ENCODE results near the gene MAT2A.
"Not testable (repeated sequence)": the region's sequence is repeated elsewhere in the genome, so short reads cannot be mapped to it uniquely, and the experiment has no call there.

The MAT2A gene

DNA sequence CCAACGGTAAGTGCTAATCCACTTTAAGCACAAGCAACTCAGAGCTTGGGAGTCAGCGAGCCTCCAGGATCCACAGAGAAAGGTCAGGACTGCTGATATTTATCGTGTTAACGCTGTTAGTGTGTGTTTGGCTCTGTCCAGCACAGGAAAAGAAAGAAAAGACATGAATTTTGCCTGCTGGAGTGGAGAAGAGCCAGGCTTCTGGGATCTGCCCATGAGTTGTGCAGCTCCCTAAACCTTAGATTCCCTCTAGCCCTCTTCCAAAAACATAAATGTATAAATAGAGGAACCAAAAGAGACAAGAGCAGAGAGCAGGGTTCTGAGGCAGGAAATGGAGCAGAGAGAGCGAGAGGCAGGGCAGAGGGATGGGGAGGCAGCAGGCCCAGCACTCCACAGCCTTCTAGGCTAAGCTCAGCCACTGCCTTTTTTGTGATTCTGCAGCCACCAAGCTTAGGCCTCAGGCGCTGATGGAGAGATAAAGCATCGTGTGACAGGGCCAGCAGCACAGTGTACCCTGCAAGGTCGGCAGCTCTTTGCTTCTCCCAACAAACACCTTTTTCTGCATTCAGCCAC lies 14.5 kb upstream of the MAT2A start:
- no peak for DNase-seq

DNA sequence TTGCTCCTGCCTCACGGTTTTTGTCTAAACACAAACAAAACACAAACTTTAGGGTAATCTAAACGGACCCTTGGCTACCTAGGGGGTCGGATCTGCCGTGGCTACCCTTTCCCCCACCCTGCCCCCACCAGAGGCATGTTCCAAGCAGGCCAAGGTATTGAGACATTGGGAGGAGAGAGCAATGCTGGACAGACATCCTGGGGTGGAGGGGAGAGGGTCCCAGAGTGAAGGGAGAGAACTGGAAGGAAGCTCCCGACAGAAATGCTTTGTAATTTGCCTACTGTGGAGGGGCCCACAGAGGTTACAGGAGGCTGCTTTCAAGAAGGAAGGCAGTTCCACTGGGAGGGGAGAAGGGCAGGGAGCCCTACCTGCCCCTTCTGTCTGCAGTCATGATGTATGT lies 13.9 kb upstream of the MAT2A start:
- DNase-seq = no peak

DNA sequence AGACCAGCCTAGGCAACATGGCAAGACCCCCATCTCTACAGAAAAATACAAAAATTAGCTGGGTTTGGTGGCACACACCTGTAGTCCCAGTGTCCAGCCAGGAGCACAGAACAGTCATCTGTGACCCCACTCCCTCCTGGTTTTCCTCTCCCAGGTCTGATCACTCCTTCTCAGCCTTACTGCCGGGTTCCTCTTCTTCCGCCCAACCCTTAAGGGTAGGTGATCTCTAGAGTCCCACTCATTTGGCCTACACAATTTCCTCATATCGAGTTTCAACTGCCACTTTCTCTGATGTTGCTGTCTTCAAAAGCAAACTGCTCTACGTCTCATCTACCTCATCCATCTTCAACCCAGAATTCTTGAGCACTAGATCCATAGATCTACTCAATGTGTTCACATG lies 13.4 kb upstream of the MAT2A start:
- no peak for DNase-seq

- no peak for DNase-seq
Measured at GRCh38 chr2:85527787-85528186, 11.2 kb upstream of the MAT2A start.

GRCh38 chr2:85528355-85528754 lies 10.6 kb upstream of the MAT2A start:
- DNase-seq = no peak

DNA sequence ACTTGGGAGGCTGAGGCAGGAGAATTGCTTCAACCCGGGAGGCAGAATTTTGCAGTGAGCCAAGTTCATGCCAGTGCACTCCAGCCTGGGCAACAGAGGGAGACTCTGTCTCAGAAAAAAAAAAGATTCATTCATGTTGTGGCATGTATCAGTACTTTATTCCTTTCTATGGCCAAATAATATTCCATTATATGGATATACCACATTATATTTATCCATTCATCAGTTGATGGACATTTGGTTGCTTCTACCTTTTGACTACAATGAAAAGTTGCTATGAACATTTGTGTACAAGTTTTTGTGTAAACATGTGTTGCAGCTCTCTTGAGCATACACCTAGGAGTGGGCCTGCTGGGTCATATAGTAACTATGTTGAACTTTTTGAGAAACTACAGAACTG lies 9.2 kb upstream of the MAT2A start:
- no peak for DNase-seq

DNA sequence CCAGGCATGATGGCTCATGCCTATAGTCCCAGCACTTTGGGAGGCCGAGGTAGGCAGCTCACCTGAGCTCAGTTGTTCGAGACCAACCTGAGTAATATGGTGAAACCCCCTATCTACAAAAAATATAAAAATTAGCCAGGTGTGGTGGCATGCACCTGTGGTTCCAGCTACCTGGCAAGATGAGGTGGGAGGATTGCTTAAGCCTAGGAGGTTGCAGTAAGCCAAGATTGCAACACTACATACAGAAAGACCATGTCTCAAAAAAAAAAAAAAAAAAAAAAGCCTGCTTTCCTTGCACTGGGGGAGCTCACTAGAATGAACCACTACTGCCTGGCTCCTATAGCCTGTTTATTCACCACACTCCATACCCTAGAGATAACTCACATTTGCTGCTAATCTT lies 7.4 kb upstream of the MAT2A start:
- DNase-seq = no peak

- no peak for DNase-seq
Measured at GRCh38 chr2:85534099-85534498, 4.9 kb upstream of the MAT2A start.

DNA sequence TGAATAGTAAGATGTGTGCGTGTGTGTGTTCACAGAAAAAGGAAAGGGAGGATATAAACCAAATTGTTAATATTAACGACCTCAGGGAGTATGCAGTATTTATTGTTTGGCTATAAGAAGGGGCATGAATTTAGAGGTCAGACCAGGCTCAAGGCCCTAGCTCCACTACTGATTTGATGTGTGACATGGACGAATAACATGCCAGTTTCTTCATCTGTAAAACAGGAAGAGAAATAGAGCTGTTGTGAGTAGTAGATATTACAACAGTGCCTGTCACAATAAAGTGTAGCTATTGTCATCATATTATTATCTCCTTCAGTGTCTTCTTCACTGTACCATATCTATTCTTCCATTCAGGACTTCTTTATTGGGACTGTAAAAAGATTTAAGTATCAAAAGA lies 4.1 kb upstream of the MAT2A start:
- DNase-seq = no peak

GRCh38 chr2:85536479-85536878 lies 2.5 kb upstream of the MAT2A start:
- no peak for DNase-seq

DNA sequence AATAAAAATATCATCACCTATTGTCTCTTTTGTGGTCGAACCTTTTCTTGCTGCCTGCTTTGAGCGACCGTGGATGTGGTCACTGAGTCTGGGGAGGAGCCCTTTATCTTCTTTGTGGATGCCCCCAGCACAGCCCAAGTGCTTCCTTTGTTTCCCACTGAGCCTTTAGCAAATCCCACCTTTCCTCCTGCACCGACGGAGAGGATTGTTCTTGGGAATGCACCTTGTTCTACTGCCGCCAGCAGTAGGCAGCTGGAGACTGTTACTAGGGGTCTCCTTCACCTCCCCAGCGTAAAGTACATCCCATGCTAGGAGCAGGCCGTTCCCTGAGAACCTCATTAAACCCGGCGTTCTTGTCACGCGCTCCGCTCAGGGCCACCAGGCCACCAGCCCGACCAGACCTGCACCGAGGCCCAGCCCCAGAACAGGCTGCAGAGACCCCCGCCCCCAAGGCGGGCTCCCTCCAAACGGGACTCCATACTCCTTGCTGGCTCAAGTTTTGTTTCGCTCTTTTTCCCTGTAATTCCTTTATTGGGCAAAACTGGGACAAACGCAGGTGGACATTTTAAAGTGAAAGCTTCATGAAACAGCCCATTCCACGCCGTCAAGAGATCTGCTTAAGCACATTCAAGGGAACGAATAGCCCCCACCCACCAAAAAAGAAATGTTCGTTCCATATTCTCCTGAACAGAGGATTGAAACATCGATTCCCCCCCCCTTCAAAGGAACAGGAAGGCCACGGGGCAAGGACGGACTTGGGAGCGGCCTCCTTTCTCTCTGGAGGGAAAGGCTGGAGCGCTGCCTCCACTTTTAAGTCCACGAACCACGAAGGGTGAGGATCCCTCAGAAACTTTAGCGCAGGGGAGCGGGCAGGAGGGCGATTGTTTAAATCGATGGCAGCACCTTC lies 1.1 kb upstream of the MAT2A start:
- DNase-seq = peak; percentile 71

DNA sequence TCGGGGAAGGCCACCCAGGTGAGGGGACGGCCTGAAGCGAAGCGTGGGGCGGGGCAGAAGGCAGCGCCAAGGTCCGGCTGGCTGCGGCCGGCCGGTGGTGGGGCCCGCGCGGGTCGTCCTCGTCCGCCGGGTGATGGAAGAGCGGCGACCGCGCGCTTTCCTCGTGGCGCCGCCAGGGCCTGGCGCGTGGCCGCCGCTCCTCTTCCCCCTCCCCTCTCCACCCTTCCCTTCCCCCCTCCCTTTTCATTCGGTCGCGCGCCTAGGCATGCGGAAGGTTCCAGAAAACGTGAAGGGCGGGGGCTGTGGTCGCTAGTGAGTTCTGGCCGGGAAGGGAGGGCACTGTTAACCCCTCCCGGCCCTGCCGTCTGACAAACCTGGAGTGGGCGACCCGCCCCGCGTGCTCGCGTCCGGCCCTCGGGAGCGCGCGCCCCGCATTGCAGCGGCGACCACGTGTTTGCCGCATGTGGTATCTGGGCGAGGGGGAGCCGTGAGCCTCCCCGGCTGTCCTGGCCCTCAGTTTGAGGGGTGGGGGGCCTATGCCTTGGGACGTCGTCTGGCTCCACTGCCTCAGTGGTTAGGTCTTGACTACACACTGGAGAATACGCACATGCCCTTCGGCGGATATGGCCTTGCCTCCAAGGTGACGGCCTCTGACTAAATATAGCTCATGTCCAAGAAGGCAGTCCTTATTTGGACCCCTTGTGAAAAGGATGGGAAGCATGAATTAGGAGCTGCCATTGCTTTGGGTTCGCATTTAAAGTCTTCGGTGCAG lies 579 bp downstream of the MAT2A start:
- peak; percentile 63 for DNase-seq

- no peak for DNase-seq
Measured at GRCh38 chr2:85540133-85540648, 1.2 kb downstream of the MAT2A start.

DNA sequence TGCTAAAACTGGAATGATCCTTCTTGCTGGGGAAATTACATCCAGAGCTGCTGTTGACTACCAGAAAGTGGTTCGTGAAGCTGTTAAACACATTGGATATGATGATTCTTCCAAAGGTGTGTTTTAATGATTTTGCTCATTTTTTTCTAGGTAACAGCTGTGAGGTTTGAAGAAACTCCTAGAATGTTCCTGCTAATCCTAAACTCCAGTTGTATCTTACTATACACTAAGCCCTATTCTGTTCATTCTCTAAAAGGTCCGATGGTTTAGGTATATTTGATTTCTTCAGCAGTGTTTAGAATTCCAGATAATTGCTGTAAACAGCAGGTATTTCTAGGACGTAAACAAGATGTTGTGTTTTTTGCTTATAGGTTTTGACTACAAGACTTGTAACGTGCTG lies 2.3 kb downstream of the MAT2A start:
- no peak for DNase-seq

- DNase-seq = no peak
Measured at GRCh38 chr2:85541753-85542457, 2.9 kb downstream of the MAT2A start.

DNA sequence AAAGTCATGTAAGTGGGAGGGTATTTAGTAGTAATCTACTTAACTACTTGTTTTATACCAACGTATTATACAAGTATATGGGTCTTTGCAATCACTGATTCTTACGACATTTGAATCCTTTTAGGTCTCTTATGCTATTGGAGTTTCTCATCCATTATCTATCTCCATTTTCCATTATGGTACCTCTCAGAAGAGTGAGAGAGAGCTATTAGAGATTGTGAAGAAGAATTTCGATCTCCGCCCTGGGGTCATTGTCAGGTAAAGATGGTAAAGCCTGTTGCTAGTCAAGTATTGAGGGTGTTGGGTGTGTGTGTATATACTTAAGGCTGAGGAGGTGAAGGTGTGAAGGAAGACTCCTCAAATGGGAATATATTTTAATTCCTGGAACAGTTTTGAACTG lies 3.8 kb downstream of the MAT2A start:
- DNase-seq = no peak

DNA sequence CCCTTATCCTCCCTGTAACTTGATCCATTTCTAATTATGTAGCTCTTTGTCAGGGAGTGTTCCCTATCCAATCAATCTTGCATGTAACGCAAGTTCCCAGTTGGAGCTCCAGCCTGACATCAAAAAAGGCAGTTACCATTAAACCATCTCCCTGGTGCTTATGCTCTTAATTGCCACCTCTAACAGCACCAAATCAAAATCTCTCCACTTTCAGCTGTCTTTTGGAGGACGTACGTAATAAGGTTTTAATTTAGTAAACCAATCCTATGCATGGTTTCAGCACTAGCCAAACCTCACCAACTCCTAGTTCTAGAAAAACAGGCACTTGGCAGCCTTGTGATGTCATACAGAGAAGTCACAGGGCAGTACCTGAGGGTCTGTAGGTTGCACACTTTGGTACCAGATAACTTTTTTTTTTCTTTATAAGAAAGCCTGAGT lies 5.3 kb downstream of the MAT2A start:
- DNase-seq = not testable (repeated sequence)

DNA sequence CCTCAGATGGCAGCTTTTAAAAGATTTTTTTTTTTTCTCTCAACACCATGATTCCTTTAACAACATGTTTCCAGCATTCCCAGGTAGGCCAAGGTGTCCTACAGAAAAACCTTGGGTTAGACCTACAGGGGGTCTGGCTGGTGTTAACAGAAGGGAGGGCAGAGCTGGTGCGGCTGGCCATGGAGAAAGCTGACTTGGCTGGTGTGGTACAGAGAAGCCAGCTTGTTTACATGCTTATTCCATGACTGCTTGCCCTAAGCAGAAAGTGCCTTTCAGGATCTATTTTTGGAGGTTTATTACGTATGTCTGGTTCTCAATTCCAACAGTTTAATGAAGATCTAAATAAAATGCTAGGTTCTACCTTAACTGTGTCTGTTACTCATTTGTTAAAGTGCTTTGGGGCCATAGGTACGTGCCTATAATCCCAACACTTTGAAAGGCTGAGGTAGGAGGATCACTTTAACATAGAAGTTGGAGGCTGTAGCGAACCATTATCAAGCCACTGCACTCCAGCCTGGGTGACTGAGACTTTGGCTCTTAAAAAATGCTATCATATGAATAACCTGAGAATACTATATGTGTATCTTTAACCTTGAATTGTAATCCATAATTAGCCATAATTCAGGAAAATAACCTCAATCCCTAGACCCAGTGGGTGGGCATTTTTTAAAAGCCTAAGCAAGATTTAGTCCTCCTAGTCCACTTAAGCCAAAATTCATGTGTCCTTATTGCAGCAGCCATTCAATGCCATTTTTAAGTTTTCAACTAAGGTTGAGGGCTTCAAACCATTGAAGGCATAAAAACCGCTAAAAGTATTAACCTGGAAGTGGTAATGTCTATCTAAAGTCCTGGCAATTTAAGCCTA lies 6.2 kb downstream of the MAT2A start:
- DNase-seq = peak; percentile 18

DNA sequence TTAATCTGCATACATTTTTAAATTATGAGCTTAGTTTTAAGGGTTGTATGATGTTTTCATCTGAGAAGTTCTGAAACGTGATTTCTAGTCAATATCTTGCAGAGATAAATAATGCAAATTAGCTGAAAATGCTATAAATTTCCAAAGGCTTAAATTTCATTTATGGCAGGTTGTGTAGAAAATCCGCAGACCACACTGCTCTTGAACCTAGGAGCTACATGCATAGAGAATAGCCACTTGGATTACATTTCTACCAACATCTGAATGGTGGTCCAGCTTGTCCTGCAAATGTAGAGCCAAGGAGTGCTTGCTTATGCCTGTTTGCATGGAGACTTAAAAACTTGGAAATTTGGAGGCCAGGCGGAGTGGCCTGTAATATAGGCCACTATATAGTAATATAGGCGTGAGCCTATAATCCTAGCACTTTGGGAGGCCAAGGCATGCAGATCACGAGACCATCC lies 6.8 kb downstream of the MAT2A start:
- DNase-seq = no peak

DNA sequence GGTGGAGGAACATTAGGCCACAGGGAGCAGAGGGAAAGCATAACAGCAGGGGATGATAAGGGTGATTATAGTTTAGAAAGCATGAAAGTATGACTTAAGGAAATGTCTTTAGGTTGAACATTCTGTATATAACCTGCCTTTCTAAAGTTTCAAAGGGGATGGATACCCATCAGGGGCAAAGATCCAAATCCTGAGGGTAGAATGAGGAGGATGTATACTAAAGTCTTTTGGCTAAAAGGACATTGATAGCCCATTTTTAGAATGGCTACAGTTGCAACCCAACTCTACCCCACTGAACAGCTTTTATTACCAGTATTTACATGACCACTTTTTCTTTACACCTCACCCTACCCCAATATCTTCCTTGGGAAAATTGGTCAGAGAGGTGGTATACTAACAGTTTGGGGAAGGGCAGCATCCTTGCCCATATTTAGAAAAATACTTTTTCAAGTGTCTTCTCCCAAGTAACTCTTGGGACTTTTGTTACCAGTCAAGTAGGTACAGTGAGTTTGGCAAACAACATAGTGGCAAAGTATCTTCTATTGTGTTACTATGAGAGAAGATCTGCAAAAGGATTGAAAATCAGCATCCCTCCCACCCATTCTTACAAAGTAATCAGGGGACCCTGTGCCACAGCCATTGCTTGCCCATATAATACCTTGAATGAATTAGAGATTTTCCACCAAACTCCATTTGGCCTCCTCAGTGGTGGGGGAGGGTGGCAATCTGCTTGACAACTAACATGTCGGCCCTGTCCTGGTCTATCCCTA lies 8.3 kb downstream of the MAT2A start:
- DNase-seq = no peak
